Common myeloid progenitor, CD34-positive (primary cell): ENCODE measurements around the gene RSPO1.

Experiments used
- CTCF ChIA-PET: fragments of 350-600 bp; sonication (Branson Sonifier 250); formaldehyde crosslinking; loops from one replicate; lab custom pipeline; 2021; ENCODE audit warnings: antibody characterized with exemption; lab: Charles Lee
- POLR2A ChIA-PET: fragments of 350-600 bp; sonication (Branson Sonifier 250); formaldehyde crosslinking; loops from one replicate; lab custom pipeline; 2021; ENCODE audit warnings: antibody characterized with exemption; lab: Charles Lee
- DNase-seq, 3 donors: peaks; one replicate each; pipeline versions ENCODE4 v3.0.0 to v3.0.0-alpha.2; 2013
- H3K27ac ChIP-seq, 2 experiments: 1 replicate in 1 of 2; 2 replicates in 1 of 2; pipeline ENCODE4 v1.7.0; 2013; ENCODE audit warnings: inconsistent platforms in 2 of 2, low read length in 2 of 2, mild to moderate bottlenecking in 2 of 2, low read depth in 1 of 2, moderate library complexity in 1 of 2; ENCODE audit not compliant: severe bottlenecking in 2 of 2, insufficient read depth in 1 of 2, poor library complexity in 1 of 2
- H3K27me3 ChIP-seq, 5 experiments: replicated peaks in 2 of 5; 1 replicate in 3 of 5; 2 replicates in 2 of 5; pipeline versions ENCODE4 v1.6.1 to v1.7.0; 2013; ENCODE audit warnings: low read length in 4 of 5, mild to moderate bottlenecking in 2 of 5, moderate library complexity in 2 of 5, inconsistent platforms in 1 of 5; ENCODE audit not compliant: insufficient read depth in 5 of 5, control insufficient read depth in 4 of 5
- H3K36me3 ChIP-seq, 4 experiments: 1 replicate in 2 of 4; 2 replicates in 2 of 4; pipeline versions ENCODE4 v1.6.1 to v1.7.0; 2013; ENCODE audit warnings: low read length in 3 of 4, control low read depth in 1 of 4, mild to moderate bottlenecking in 1 of 4; ENCODE audit not compliant: control insufficient read depth in 4 of 4, insufficient read depth in 4 of 4
- H3K4me1 ChIP-seq, 4 experiments: 1 replicate in 3 of 4; 2 replicates in 1 of 4; pipeline versions ENCODE4 v1.6.1 to v1.7.1; 2013; ENCODE audit warnings: low read length in 3 of 4, mild to moderate bottlenecking in 3 of 4, control low read depth in 1 of 4, inconsistent platforms in 1 of 4, moderate library complexity in 1 of 4; ENCODE audit not compliant: control insufficient read depth in 4 of 4, insufficient read depth in 4 of 4; ENCODE audit errors: control extremely low read depth in 1 of 4
- H3K4me3 ChIP-seq, 7 experiments: 1 replicate in 4 of 7; 2 replicates in 3 of 7; pipeline versions ENCODE4 v1.5.1 to v1.7.0; 2013; ENCODE audit warnings: mild to moderate bottlenecking in 7 of 7, low read length in 6 of 7, moderate library complexity in 6 of 7, inconsistent platforms in 2 of 7, low read depth in 2 of 7, control low read depth in 1 of 7; ENCODE audit not compliant: insufficient read depth in 4 of 7, control insufficient read depth in 1 of 7; ENCODE audit errors: extremely low read depth in 1 of 7
- H3K9me3 ChIP-seq, 5 experiments: 1 replicate in 4 of 5; 2 replicates in 1 of 5; pipeline versions ENCODE4 v1.6.1 to v1.7.1; 2013; ENCODE audit warnings: low read length in 4 of 5, mild to moderate bottlenecking in 2 of 5, inconsistent platforms in 1 of 5, low read depth in 1 of 5, moderate library complexity in 1 of 5; ENCODE audit not compliant: control insufficient read depth in 4 of 5, insufficient read depth in 2 of 5; ENCODE audit errors: control extremely low read depth in 1 of 5
- WGBS: methylation state at CpG from one replicate; pipeline ENCODE4 v1.1.5; 2013; ENCODE audit not compliant: insufficient coverage; 5-methylcytosine and 5-hydroxymethylcytosine counted together

RSPO1 gene

DNA sequence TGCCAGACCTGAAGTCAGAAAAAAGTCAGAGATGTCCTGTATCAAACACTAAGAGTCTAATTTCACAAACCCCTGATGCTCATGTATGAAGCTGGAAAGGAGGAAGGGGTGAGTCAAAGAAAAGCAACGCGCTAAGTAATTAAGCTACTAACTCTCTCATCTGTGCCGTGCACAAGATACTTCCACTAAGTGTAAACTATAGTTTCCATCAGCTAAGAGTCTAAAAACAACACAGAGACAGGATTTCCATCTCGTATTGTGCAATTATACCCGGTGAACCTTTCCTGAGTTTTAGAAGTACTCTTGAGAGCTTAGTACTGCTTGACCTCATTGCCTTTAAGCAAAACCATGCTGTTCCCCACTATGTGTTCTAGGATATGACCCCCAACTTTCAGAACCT lies 59.0 kb downstream of the RSPO1 start:
- H3K4me1 ChIP-seq: no peaks in the 10 kb centered on the region
- no peak overlapping the region for H3K4me3 ChIP-seq
- H3K9me3 ChIP-seq: no peaks in the 10 kb centered on the region
- no peaks in the 10 kb centered on the region for H3K27me3 ChIP-seq
- ChIA-PET CTCF (no interaction called here), POLR2A (no interaction called here)
- no peak for DNase-seq
- no peak overlapping the region for H3K27ac ChIP-seq
- peaks cover 30 to 88% (median 73%) of the 10 kb centered on the region in 4 experiments for H3K36me3 ChIP-seq
- 92% methylated on average over 2 of the region's 5 CpGs for WGBS

DNA sequence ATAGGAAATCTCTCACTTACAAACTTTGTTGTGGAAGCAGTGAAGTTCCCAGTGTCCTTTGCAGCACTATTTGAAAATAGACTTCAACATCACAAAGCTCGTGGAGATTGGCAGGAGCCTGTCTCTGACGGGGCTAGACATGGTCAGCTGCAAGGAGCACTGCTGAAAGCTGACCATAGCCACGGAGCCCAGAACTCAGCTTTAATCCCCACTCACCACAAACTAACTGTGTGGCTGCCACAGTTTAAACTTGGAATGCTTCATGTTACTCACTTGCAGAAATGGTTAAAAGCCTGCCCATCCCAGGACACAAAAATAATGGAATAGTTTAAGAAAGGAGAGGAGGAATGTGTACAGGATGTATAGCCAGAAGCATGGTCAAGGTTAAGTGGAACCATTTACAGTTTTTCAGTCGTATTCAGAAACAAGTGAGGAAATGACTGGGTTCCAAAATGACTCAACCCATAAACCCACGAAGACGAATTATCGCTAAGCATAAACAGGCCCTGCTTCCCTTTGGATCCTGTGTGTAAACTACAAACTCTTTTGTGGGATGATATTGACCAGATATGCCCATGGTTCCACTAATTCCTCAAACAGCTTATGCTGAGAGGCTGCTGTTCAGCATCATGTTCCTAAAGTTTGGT lies 59.7 kb downstream of the RSPO1 start:
- no peak overlapping the region for H3K4me3 ChIP-seq

DNA sequence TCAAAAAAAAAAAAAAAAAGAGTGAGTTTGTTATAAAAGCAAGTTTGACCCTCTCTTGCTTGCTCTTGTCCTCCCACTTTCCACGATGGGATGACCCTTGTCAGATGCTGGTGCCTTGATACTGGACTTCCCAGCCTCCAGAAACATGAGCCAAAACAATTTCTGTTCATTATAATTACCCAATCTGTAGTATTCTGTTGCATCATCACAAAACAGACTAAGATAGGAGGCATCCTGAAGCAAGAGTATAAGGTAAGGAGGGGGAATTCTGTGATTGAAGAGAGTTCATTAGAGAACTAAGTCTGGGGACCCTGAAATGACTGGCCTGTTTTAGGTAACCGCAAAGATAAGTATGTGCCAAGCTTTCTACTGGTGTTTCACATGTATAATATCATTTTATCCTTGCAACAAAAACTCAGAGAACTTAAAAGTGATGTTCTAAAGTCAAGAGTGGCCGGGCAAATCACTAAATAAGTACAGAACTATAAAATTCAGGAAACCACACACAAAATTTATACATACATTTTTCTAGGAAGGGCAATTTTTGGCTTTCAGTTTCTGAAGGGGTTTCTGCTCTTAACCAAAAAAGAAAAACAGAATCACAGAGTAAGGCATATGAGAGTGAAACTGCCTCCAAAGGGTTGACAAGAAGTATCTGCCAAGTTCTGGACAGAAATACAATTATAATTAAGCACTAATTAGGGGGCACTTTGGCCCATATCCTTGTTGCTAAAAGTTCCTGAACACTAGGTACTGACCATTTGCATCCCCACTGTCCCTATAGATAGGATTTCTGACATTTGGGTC lies 64.0 kb downstream of the RSPO1 start:
- WGBS: no CpG with 5 or more reads among the region's 3 CpGs
- CTCF ChIA-PET: interaction anchor here (0.7 kb wide), 1 partner anchor 84 kb away, joined by 4 read pairs; no protein-coding TSS in a partner anchor

More for the DNA sequence above, 59.7 kb downstream of the RSPO1 start:
- WGBS: 83% methylated on average over 3 of the region's 7 CpGs
- DNase-seq: no peak
- CTCF ChIA-PET: interaction anchor here (0.9 kb wide), 1 partner anchor 15 kb away, joined by 3 read pairs; no protein-coding TSS in a partner anchor
- Histone ChIP-seq H3K4me1 (no peaks in the 10 kb centered on the region), H3K27me3 (no peaks in the 10 kb centered on the region), H3K9me3 (no peaks in the 10 kb centered on the region), H3K36me3 (peaks cover 33 to 85% (median 71%) of the 10 kb centered on the region in 4 experiments), H3K27ac (no peak overlapping the region)
- POLR2A ChIA-PET: no interaction called here

DNA sequence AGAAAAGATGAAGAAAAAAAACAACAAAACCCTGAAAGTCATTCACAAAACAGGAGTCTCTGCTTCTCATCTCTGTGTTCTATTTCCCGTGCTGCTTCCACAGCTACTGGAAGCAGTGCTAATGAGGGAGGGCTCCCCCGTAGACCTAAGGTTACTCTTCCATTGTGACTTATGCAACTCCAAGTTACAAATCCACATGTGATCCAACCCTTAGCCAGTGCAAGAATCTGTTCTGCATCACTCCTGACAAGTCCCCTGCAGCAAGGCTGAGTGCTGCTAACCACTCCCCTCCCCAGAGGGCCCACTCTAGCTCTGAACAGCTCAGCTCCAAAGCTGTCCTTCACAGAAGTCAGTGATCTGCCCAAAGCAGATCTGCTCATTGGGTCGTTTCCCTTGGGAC lies 67.7 kb downstream of the RSPO1 start:
- ChIA-PET CTCF (no interaction called here), POLR2A (no interaction called here)
- H3K4me1 ChIP-seq: no peaks in the 10 kb centered on the region
- H3K4me3 ChIP-seq: no peak overlapping the region
- peaks cover 35 to 77% (median 64%) of the 10 kb centered on the region in 4 experiments for H3K36me3 ChIP-seq
- WGBS: 96% methylated on average over 2 of the region's 3 CpGs
- DNase-seq: no peak
- no peaks in the 10 kb centered on the region for H3K27me3 ChIP-seq
- H3K9me3 ChIP-seq: no peaks in the 10 kb centered on the region
- no peak overlapping the region for H3K27ac ChIP-seq

More for the DNA sequence above, 64.0 kb downstream of the RSPO1 start:
- Histone ChIP-seq H3K9me3 (no peaks in the 10 kb centered on the region), H3K27ac (no peak overlapping the region), H3K4me3 (no peak overlapping the region), H3K36me3 (peaks cover 46 to 96% (median 85%) of the 10 kb centered on the region in 4 experiments), H3K27me3 (no peaks in the 10 kb centered on the region), H3K4me1 (no peaks in the 10 kb centered on the region)
- DNase-seq: no peak
- POLR2A ChIA-PET: no interaction called here

DNA sequence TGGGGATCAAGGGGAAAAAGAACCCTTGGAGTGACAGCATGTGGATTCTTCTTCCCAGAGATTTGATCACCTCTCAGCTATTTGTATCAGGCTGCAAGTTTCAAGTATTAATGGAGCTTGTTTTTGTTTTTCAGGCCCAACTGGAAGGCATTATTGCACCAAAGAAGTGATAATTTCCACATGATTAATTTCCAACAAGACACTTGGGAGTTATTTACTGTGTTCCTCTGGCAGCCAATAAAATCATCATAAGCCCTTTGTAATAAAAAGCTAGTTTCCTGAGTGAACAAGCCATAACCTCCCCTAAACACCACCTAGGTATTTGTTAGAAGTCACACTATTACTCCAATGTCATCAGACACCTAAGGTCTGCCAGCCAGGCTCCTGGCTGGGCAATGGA lies 69.8 kb downstream of the RSPO1 start:
- Histone ChIP-seq H3K9me3 (no peaks in the 10 kb centered on the region), H3K4me3 (no peak overlapping the region), H3K27me3 (no peaks in the 10 kb centered on the region), H3K27ac (no peak overlapping the region), H3K36me3 (peaks cover 32 to 59% (median 51%) of the 10 kb centered on the region in 4 experiments), H3K4me1 (no peaks in the 10 kb centered on the region)
- ChIA-PET POLR2A (no interaction called here), CTCF (interaction anchor here (1.7 kb wide), 1 partner anchor 22 kb away, joined by 3 read pairs; no protein-coding TSS in a partner anchor)
- no peak for DNase-seq

DNA sequence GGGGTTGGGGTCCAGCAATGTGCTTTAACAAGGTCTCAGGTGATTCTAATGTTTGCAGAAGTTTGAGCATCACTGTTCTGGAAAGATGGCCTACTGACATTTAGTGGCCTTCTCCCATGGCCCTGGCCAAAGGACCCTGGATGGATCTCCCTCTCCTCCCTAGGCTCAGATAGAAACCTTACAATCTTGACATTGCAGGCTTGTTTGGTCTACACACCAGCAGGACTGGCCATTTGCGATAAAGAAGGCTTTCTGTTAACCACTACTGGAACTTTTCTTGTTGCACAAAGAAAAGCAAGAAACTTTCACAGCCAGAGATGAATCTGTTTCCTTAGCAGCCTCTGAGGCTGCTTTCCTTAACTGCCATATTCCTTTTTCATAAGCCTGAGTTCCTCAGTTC lies 71.7 kb downstream of the RSPO1 start:
- ChIA-PET CTCF (interaction anchor here (0.7 to 1.6 kb wide), 2 partner anchors 10 to 120 kb away, joined by 3 to 5 read pairs; no protein-coding TSS in a partner anchor), POLR2A (interaction anchor here (0.6 kb wide), 1 partner anchor 15 kb away, joined by 7 read pairs; no protein-coding TSS in a partner anchor)
- no peak overlapping the region for H3K4me3 ChIP-seq
- H3K36me3 ChIP-seq: peaks cover 23 to 40% (median 34%) of the 10 kb centered on the region in 4 experiments
- no peaks in the 10 kb centered on the region for H3K4me1 ChIP-seq
- H3K27ac ChIP-seq: no peak overlapping the region
- H3K9me3 ChIP-seq: no peaks in the 10 kb centered on the region
- no peaks in the 10 kb centered on the region for H3K27me3 ChIP-seq
- no peak for DNase-seq
- 91% methylated on average over 1 of the region's 1 CpG for WGBS
